AG10803 (cell line): ENCODE measurements around the gene MYL11.
A peak's percentile ranks its signal among the peaks of the same experiment; 100 is the strongest.

Source experiments
- DNase-seq: peaks from one replicate; pipeline ENCODE4 v3.0.0; 2010; ENCODE audit warnings: low read depth
- H3K4me3 ChIP-seq: 2 replicates; pipeline ENCODE4 v1.5.1; 2011; ENCODE audit warnings: mild to moderate bottlenecking, low read length, control low read depth
- CTCF ChIP-seq: conservative IDR thresholded peaks from 2 replicates; pipeline ENCODE4 v1.5.1; 2011; ENCODE audit warnings: mild to moderate bottlenecking, low read length, control low read depth, inconsistent platforms

Gene MYL11

DNA sequence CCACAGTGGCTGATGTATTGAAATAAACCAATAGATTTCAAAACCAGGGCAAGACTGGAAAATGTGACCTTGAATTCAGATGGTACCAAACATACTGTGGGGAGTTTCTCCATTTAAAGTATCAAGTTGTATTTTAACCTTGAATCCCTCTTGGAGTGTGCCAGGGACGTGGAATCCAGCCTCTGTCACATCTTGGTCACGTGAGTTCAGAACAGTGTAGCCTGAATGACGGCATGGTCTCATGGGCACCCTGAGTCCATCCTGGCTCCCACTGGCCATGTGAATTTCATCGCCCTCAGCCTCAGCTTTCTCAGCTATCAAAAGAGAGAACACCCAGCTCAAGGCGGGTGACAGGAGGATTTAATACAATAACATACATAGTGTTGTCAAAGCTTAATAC is 39.6 kb downstream of the MYL11 start:
- DNase-seq: no peak
- H3K4me3 ChIP-seq: no peak overlapping the region
- TF ChIP-seq CTCF: no peak

GRCh38 chr16:30416047-30416603 is 41.5 kb downstream of the MYL11 start:
- no peak overlapping the region for H3K4me3 ChIP-seq
- no peak for TF ChIP-seq CTCF
- no peak for DNase-seq

GRCh38 chr16:30416624-30417528 is 42.3 kb downstream of the MYL11 start:
- peak overlapping the region; percentile 60 for H3K4me3 ChIP-seq
- no peak for DNase-seq
- TF ChIP-seq CTCF: no peak

DNA sequence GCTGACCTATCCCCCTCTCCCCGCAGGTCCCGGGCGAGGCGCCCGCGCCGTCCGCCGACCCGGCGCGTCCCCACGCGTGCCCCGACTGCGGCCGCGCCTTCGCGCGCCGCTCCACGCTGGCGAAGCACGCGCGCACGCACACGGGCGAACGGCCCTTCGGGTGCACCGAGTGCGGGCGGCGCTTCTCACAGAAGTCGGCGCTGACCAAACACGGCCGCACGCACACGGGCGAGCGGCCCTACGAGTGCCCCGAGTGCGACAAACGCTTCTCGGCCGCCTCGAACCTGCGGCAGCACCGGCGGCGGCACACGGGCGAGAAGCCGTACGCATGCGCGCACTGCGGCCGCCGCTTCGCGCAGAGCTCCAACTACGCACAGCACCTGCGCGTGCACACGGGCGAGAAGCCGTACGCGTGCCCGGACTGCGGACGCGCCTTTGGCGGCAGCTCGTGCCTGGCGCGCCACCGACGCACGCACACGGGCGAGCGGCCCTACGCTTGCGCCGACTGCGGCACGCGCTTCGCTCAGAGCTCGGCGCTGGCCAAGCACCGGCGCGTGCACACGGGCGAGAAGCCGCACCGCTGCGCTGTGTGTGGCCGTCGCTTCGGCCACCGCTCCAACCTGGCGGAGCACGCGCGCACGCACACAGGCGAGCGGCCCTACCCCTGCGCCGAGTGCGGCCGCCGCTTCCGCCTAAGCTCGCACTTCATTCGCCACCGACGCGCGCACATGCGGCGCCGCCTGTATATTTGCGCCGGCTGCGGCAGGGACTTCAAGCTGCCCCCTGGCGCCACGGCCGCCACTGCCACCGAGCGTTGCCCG is 43.1 kb downstream of the MYL11 start:
- peak; percentile 89 for DNase-seq
- TF ChIP-seq CTCF: no peak
- peak overlapping the region; percentile 60 for H3K4me3 ChIP-seq

GRCh38 chr16:30418350-30419181 is 44.0 kb downstream of the MYL11 start:
- TF ChIP-seq CTCF: no peak; the same call in 1 of the 2 replicates
- DNase-seq: no peak
- H3K4me3 ChIP-seq: peak overlapping the region; percentile 60

DNA sequence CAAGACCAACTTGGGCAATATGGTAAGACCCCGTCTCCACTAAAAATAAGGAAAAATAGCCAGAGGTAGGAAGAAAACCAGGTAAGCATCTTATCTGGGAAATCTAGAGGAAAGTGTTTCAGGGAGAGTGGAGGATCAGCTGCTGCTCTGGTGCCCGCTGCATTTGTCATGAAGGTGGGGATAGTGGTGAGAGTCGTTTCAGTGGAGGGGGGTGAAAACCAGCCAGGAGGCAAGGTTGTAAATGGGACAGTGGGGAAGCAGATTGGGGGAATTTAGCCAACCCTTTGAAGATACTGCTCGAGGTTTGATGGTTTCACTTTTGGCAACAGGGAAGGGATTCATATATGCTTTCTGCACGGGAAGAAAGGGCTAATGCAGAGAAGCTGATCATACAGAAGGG is 46.4 kb downstream of the MYL11 start:
- TF ChIP-seq CTCF: no peak
- DNase-seq: no peak
- H3K4me3 ChIP-seq: no peak overlapping the region
